D721Med (cell line): ENCODE data around the gene ARSA.

Source experiments
- DNase-seq: peaks from one replicate; pipeline ENCODE4 v3.0.0; 2011; ENCODE audit warnings: low spot score; ENCODE audit not compliant: insufficient read length
- FAIRE-seq: peaks from 2 replicates; lab custom pipeline; 2011; peaks lifted over from hg19 to GRCh38; lab: Jason Lieb, UNC
- CTCF ChIP-seq: IDR thresholded peaks from 2 replicates; pipeline ENCODE4 v1.5.1; 2012; ENCODE audit warnings: mild to moderate bottlenecking, control low read depth; ENCODE audit not compliant: insufficient read depth; ENCODE audit errors: missing control alignments

ARSA gene

GRCh38 chr22:50584106-50585096 lies 43.6 kb downstream of the ARSA start:
- DNase-seq, result no peak
- no peak for TF ChIP-seq CTCF
- FAIRE-seq, result no peak

- no peak for DNase-seq
- FAIRE-seq, result no peak
- TF ChIP-seq CTCF, result no peak
These were observed 44.6 kb downstream of the ARSA start for GRCh38 chr22:50583294-50583861.

GRCh38 chr22:50582493-50583293 lies 45.3 kb downstream of the ARSA start, which contains the start of gene CHKB:
Gene CHKB (minus strand): TSS chr22:50582849. CDS start chr22:50582781, 68 bp downstream.
- TF ChIP-seq CTCF, result no peak
- no peak for FAIRE-seq
- peak; percentile 77 for DNase-seq

- no peak for TF ChIP-seq CTCF
- FAIRE-seq (no peak), DNase-seq (no peak)
These were observed 45.9 kb downstream of the ARSA start for GRCh38 chr22:50581950-50582492.

- FAIRE-seq, result no peak
- TF ChIP-seq CTCF, result no peak
- DNase-seq, result no peak
These were observed 46.7 kb downstream of the ARSA start for GRCh38 chr22:50581031-50581949.

GRCh38 chr22:50579752-50580151 lies 48.2 kb downstream of the ARSA start:
- TF ChIP-seq CTCF, result no peak
- FAIRE-seq, result no peak

More at GRCh38 chr22:50579752-50580151, 48.2 kb downstream of the ARSA start:
- DNase-seq, result no peak
